GM13976 (cell line): ENCODE results near the gene HOXA5.

Source experiments
- DNase-seq: peaks from one replicate; pipeline ENCODE4 v3.0.0; 2012; ENCODE audit warnings: low spot score
- CTCF ChIP-seq: IDR thresholded peaks from 2 replicates; pipeline ENCODE4 v1.5.1; 2012; ENCODE audit warnings: borderline replicate concordance, mild to moderate bottlenecking; ENCODE audit not compliant: insufficient read depth; ENCODE audit errors: extremely low read depth, missing control alignments, control extremely low read depth
- in situ Hi-C: fragments of 300-500 bp; cut with MboI; formaldehyde crosslinking; loops from one replicate; pipeline ENCODE4 v1.12.0; 2022; ENCODE audit warnings: low sequenced_read_pairs, mixed read lengths, inconsistent platforms; ENCODE audit not compliant: unreplicated experiment

HOXA5 gene

GRCh38 chr7:27123477-27124053 lies 19.9 kb downstream of the HOXA5 start:
- TF ChIP-seq CTCF: no peak
- no peak for DNase-seq
- in situ Hi-C loops: no loop called here

GRCh38 chr7:27123007-27123476 lies 20.4 kb downstream of the HOXA5 start:
- no peak for DNase-seq
- in situ Hi-C loops: no loop called here
- no peak for TF ChIP-seq CTCF

- in situ Hi-C loops: no loop called here
- TF ChIP-seq CTCF: no peak
- no peak for DNase-seq
Observed at GRCh38 chr7:27122077-27122910, 21.2 kb downstream of the HOXA5 start.

DNA sequence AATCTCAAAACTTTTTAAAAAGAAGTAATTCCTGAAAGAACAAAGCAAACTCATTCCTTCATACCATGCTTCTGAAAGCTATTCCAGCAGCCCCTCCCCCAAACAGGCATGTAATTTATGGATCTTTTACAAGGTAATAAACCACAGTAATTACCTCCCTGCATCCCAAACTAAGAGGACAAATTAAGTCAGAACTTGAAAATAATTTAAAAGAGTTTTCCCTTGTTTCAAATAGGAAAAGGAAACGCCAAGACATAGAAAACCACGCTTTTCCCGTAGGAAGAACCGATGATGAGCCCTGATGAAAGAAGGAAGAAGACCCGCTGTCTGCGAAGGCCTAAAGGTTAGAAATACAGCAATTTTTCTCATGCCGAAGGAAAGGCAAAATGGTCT lies 21.8 kb downstream of the HOXA5 start:
- no peak for DNase-seq
- in situ Hi-C loops: no loop called here
- no peak for TF ChIP-seq CTCF

DNA sequence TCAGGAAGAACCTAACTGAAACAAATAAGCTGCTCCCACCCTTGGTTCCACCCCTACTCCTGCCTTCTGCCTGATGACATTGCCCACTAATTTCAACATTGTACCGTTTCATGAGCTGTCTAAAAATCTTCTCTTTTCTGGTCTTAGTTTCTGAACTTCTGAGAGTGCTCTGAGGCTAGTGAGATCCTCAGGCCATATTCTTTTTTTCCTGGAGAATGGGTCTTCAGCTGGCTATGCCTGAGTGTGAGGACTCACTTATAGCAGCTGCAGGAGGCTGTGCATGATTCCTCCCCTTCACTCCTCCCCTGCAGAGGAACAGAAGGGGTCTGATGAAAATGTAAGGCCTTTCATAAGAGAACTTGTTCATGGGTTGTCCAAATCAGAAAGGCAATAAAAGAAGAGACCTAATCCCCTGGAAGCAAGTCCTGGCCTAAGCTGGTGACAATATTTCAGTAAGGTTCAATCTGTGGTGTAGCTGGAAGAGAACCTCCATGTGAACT lies 24.0 kb downstream of the HOXA5 start:
- DNase-seq: no peak
- no peak for TF ChIP-seq CTCF
- in situ Hi-C loops: no loop called here

DNA sequence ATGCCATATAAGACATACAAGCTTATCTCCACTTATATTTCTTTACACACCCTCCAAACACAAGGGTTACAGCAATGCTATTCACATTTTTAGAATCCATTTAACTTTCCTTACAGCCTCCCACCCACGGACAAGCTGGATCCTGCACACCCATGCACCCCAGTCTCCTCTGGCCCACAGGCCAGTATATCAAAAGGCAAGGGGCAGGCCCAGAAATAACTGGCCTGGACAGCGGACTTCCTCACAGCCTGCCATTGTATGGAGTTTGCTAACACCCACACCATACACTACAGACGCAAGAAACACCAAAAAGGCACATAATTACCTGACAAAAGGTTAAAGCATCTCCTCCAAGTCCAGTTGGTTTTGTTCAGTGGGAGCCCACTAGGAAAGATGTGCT lies 24.9 kb downstream of the HOXA5 start:
- DNase-seq: no peak
- in situ Hi-C loops: no loop called here
- TF ChIP-seq CTCF: no peak
